K562 (cell line): ENCODE measurements around the gene LATS2. TPM values are rescaled to one million over a fixed set of nuclear protein-coding genes. Genes with fewer than 3 reads are reported as not detected.

Experiments
- ATAC-seq: fragments of 200-7000 bp; cut with Tn5 transposase; 3 replicates; pipeline ENCODE4 v1.9.1; 2020; ENCODE audit warnings: moderate library complexity
- BruUV-seq: library from RNA; stranded (reverse); fragments of 400-500 nt; replicated peaks from 2 replicates; lab custom pipeline; 2021; lab: Mats Ljungman, UMichigan
- CTCF ChIA-PET: fragments of 300-600 bp; formaldehyde crosslinking; extraction: SDS; loops from one replicate; lab custom pipeline; 2021; ENCODE audit warnings: low intra/inter-chr PET ratio; lab: Yijun Ruan, JAX
- POLR2A ChIA-PET: fragments of 300-600, 350-650 bp; sonication (Branson Sonifier 250); formaldehyde crosslinking; extraction: SDS; loops from one replicate; lab custom pipeline; 2021; ENCODE audit warnings: antibody characterized with exemption, inconsistent platforms; lab: Yijun Ruan, JAX
- DNase-seq, 4 experiments: peaks; one replicate each; pipeline versions ENCODE4 v3.0.0 to v3.0.0-alpha.2; 2011 to 2018; ENCODE audit warnings: low spot score in 3 of 4, mixed read lengths in 3 of 4; ENCODE audit errors: extremely low read depth in 1 of 4
- FAIRE-seq: peaks from 2 replicates; lab custom pipeline; 2011; peaks lifted over from hg19 to GRCh38; lab: Jason Lieb, UNC
- H2AFZ ChIP-seq: 2 replicates; pipeline ENCODE4 v1.6.0; 2011; ENCODE audit warnings: low read depth, low read length, control low read depth, inconsistent platforms
- H3K27ac ChIP-seq: fragments of 200-600 bp; 3 replicates; pipeline ENCODE4 v1.8.0; 2011; ENCODE audit warnings: low read depth, mild to moderate bottlenecking, control low read depth, inconsistent platforms, low read length, moderate library complexity, mixed read lengths; ENCODE audit errors: extremely low read depth
- H3K27me3 ChIP-seq, 2 experiments: fragments of 300-600 bp in 1 of 2; 2 replicates in 1 of 2; 3 replicates in 1 of 2; pipeline versions ENCODE4 v1.6.0 to v1.8.0; 2011; ENCODE audit warnings: inconsistent platforms in 2 of 2, low read length in 2 of 2, mild to moderate bottlenecking in 1 of 2, mixed read lengths in 1 of 2, moderate library complexity in 1 of 2; ENCODE audit not compliant: control insufficient read depth in 2 of 2, insufficient read depth in 2 of 2
- H3K36me3 ChIP-seq: fragments of 300-600 bp; 3 replicates; pipeline ENCODE4 v1.8.0; 2011; ENCODE audit warnings: mild to moderate bottlenecking, low read length, inconsistent platforms; ENCODE audit not compliant: control insufficient read depth, insufficient read depth
- H3K4me1 ChIP-seq, 2 experiments: fragments of 200-600 bp in 1 of 2; replicated peaks in 1 of 2; 2 replicates in 1 of 2; 3 replicates in 1 of 2; pipeline versions ENCODE4 v1.5.1 to v1.8.0; 2011; ENCODE audit warnings: inconsistent platforms in 2 of 2, low read length in 2 of 2, mild to moderate bottlenecking in 1 of 2, mixed read lengths in 1 of 2, moderate library complexity in 1 of 2; ENCODE audit not compliant: control insufficient read depth in 2 of 2, insufficient read depth in 2 of 2
- H3K4me2 ChIP-seq: 2 replicates; pipeline ENCODE4 v1.6.1; 2011; ENCODE audit warnings: low read length, control low read depth, inconsistent platforms, mixed read lengths; ENCODE audit not compliant: insufficient read depth
- H3K4me3 ChIP-seq: fragments of 200-600 bp; sonication (generic), shearing (Covaris generic); 2 replicates; pipeline ENCODE4 v1.5.1; 2016; ENCODE audit warnings: control low read depth, inconsistent platforms
- H3K79me2 ChIP-seq: fragments of 200-600 bp; 3 replicates; pipeline ENCODE4 v1.8.0; 2011; ENCODE audit warnings: low read length, inconsistent platforms; ENCODE audit not compliant: control insufficient read depth, insufficient read depth
- H3K9ac ChIP-seq, 2 experiments: 2 replicates each; pipeline versions ENCODE4 v1.6.0 to v1.6.1; 2011; ENCODE audit warnings: low read depth in 2 of 2, low read length in 2 of 2, control low read depth in 1 of 2, inconsistent platforms in 1 of 2, mild to moderate bottlenecking in 1 of 2, mixed read lengths in 1 of 2; ENCODE audit not compliant: insufficient read depth in 1 of 2
- H3K9me1 ChIP-seq: one replicate; pipeline ENCODE4 v1.6.0; 2011; ENCODE audit warnings: inconsistent platforms, mild to moderate bottlenecking, low read length, moderate library complexity; ENCODE audit not compliant: control insufficient read depth, insufficient read depth
- H3K9me3 ChIP-seq: replicated peaks from 2 replicates; pipeline ENCODE4 v1.5.1; 2011; ENCODE audit warnings: low read depth, low read length, inconsistent platforms; ENCODE audit not compliant: control insufficient read depth, insufficient read depth
- H4K20me1 ChIP-seq: replicated peaks from 2 replicates; pipeline ENCODE4 v1.6.1; 2011; ENCODE audit warnings: low read length, inconsistent platforms, mixed read lengths; ENCODE audit not compliant: control insufficient read depth, insufficient read depth
- FOXK1 ChIP-seq: sonication (generic); formaldehyde crosslinking; IDR thresholded peaks from 2 replicates; pipeline ENCODE4 v1.8.0; 2022; ENCODE audit warnings: missing genetic modification reagents, mild to moderate bottlenecking, borderline replicate concordance
- MCM3 ChIP-seq: fragments of 450-650 bp; IDR thresholded peaks from 2 replicates; pipeline ENCODE4 v1.6.1; 2016
- MYC ChIP-seq, 2 experiments: fragments of 250-450 bp in 1 of 2; sonication (Bioruptor Pico) in 1 of 2; IDR thresholded peaks; 2 replicates each; pipeline versions ENCODE4 v1.5.1 to v1.6.1; 2012 to 2021; ENCODE audit warnings: low read depth in 2 of 2, borderline replicate concordance in 1 of 2, improper control_type of control experiment in 1 of 2, low read length in 1 of 2, mild to moderate bottlenecking in 1 of 2, moderate library complexity in 1 of 2
- POLR2AphosphoS5 ChIP-seq: IDR thresholded peaks from 2 replicates; pipeline ENCODE4 v1.6.1; 2011; ENCODE audit warnings: mild to moderate bottlenecking, low read depth, low read length, moderate library complexity; ENCODE audit not compliant: control insufficient read depth, insufficient read depth
- RFX1 ChIP-seq: fragments of 450-650 bp; IDR thresholded peaks from 2 replicates; pipeline ENCODE4 v1.6.1; 2016; ENCODE audit warnings: mild to moderate bottlenecking, moderate library complexity
- TEAD1 ChIP-seq, 2 experiments: fragments of 450-650 bp in 1 of 2; sonication (generic) in 1 of 2; formaldehyde crosslinking; IDR thresholded peaks; 2 replicates each; pipeline versions ENCODE4 v1.4.0 to v1.8.0; 2020 to 2022; ENCODE audit warnings: mild to moderate bottlenecking in 2 of 2, missing genetic modification reagents in 1 of 2
- ZC3H8 ChIP-seq: fragments of 450-650 bp; IDR thresholded peaks from 2 replicates; pipeline ENCODE4 v1.6.1; 2017
- ZNF165 ChIP-seq: fragments of 250-450 bp; sonication (Bioruptor Pico); IDR thresholded peaks from 2 replicates; pipeline ENCODE4 v1.4.0; 2020; ENCODE audit warnings: borderline replicate concordance
- ZNF586 ChIP-seq: fragments of 450-650 bp; formaldehyde crosslinking; conservative IDR thresholded peaks from 2 replicates; pipeline ENCODE4 v1.4.0; 2020; ENCODE audit warnings: mild to moderate bottlenecking, moderate library complexity
- WGBS: fragments of 100-300 bp; shearing (Covaris generic); methylation state at CpG from one replicate; pipeline ENCODE4 v1.1.6; 2016; ENCODE audit warnings: low coverage, mixed read lengths; ENCODE audit not compliant: insufficient coverage; ENCODE audit errors: missing lambda C conversion rate; 5-methylcytosine and 5-hydroxymethylcytosine counted together
- in situ Hi-C: fragments of 300-500 bp; cut with MboI; formaldehyde crosslinking; loops from 4 replicates; pipeline ENCODE4 v1.15.0; 2018; ENCODE audit warnings: inconsistent platforms, mixed read lengths
- intact Hi-C: fragments of 100-400 bp; cut with micrococcal nuclease; formaldehyde crosslinking; loops from 2 replicates; pipeline ENCODE4 v1.14.2; 2022
- polyA plus RNA-seq, 8 experiments: library from polyadenylated mRNA; depleted of rRNA in 4 of 8; stranded (reverse) in 5 of 8; unstranded in 3 of 8; fragments of >200 nt; fragmentation: Nextera tagmentation in 2 of 8; fragmentation: Illumina TruSeq in 1 of 8; extraction: Ambion mirVana in 2 of 8; extraction: Trizol in 1 of 8; gene quantifications; 2 replicates each; pipeline versions ENCODE4 v1.2.1 to v1.2.3, GENCODE V29; 2011 to 2014; ENCODE audit warnings: inconsistent platforms in 1 of 8, missing spikeins in 1 of 8
- total RNA-seq, 7 experiments: library from RNA; depleted of rRNA in 6 of 7; stranded (reverse); fragments of >200 nt in 6 of 7; fragmentation: Illumina TruSeq in 2 of 7; extraction: Trizol in 2 of 7; gene quantifications; 2 replicates each; pipeline versions ENCODE4 v1.2.1 to v1.2.3, GENCODE V29; 2011 to 2021; ENCODE audit warnings: low replicate concordance in 1 of 7
- TF ChIP-seq, protein P1 (sequence below), 3 experiments: IDR thresholded peaks in 2 of 3; conservative IDR thresholded peaks in 1 of 3; 2 replicates each; pipeline ENCODE4 v1.5.1; 2011 to 2012; ENCODE audit warnings: low read length in 3 of 3, mild to moderate bottlenecking in 3 of 3, control low read depth in 2 of 3, improper control_type of control experiment in 1 of 3, inconsistent platforms in 1 of 3, low read depth in 1 of 3, mixed read lengths in 1 of 3, moderate library complexity in 1 of 3; ENCODE audit not compliant: insufficient read depth in 2 of 3
- TF ChIP-seq, protein P2 (sequence below): fragments of 200-800 bp; sonication (Bioruptor generic); IDR thresholded peaks from 2 replicates; pipeline ENCODE4 v1.6.1; 2017; ENCODE audit warnings: missing genetic modification characterization, missing compliant biosample characterization
- TF ChIP-seq, protein P3 (sequence below): sonication (generic); formaldehyde crosslinking; IDR thresholded peaks from 2 replicates; pipeline ENCODE4 v1.9.0; 2022; ENCODE audit warnings: mild to moderate bottlenecking, missing genetic modification reagents
- TF ChIP-seq, protein P4 (sequence below): fragments of 250-450 bp; sonication (Bioruptor Pico); IDR thresholded peaks from 2 replicates; pipeline ENCODE4 v1.8.0; 2021; ENCODE audit warnings: moderate library complexity, mild to moderate bottlenecking, inconsistent platforms
- TF ChIP-seq, protein P5 (sequence below): fragments of 250-450 bp; sonication (Bioruptor Pico); IDR thresholded peaks from 2 replicates; pipeline ENCODE4 v1.4.0; 2020; ENCODE audit warnings: mild to moderate bottlenecking, moderate library complexity

The LATS2 gene
- total and polyA plus RNA-seq, 9 of the 15 experiments (the other 6 are each of a cell fraction or from before 2014, with no cell fraction given): 0.18 to 3.7 (median 0.76) TPM

DNA sequence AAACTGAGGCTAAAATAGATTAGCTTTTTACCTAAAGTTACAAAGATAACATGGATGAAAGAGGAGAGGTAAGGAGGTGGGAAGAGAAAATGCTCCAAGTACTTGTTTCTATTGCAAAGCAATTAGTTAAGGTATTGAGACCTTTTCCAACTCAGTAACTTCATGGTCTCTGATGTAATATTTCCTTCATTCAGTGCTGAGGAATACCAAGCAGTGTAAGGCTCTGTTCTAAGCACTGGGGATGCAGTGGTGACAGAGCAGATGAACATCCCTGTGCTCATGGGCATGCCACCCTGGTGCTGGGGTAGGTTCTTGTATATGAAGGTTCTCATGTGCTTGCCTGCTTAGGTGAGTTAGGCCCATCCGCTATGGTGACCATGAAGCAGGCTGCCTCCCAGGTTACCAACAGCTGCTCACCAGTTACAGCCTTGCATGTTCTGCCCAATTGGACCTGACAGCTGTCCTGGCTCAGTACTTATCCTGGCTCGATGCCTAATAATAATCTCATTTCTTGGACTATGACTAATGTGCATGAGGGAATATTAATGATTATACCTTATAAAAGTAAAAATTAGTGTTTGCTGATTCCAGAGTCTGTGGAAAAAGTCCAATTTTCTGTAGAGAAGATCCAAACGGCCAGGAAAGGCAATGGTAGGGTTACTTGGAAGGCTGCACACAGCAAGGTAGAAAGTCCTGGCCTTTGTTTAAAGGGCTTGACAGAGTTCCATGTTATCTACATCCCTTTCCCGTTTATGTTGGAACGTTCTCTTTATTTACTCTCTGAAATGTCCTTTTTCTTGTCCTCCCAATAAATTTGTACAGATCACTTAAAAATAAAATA lies 48.3 kb downstream of the LATS2 start:
- intact Hi-C loops: no loop called here
- H3K4me1 ChIP-seq: peaks cover 0 to 6% of the 10 kb centered on the region in 2 experiments; a peak in 2 of 5 replicates
- H3K4me3 ChIP-seq: no peak overlapping the region
- no peaks in the 10 kb centered on the region for H3K9me3 ChIP-seq
- POLR2A ChIA-PET: no interaction called here
- no peaks in the 10 kb centered on the region for H3K9me1 ChIP-seq
- H4K20me1 ChIP-seq: no peaks in the 10 kb centered on the region
- no peak overlapping the region for H3K9ac ChIP-seq
- H3K27me3 ChIP-seq: no peaks in the 10 kb centered on the region
- 28% methylated on average over 5 of the region's 5 CpGs for WGBS
- no peak for DNase-seq
- TF ChIP-seq ZNF165 (CRISPR knock-in tag): no peak
- TF ChIP-seq MCM3: no peak
- TF ChIP-seq POLR2AphosphoS5: no peak
- TF ChIP-seq, protein P1, sequence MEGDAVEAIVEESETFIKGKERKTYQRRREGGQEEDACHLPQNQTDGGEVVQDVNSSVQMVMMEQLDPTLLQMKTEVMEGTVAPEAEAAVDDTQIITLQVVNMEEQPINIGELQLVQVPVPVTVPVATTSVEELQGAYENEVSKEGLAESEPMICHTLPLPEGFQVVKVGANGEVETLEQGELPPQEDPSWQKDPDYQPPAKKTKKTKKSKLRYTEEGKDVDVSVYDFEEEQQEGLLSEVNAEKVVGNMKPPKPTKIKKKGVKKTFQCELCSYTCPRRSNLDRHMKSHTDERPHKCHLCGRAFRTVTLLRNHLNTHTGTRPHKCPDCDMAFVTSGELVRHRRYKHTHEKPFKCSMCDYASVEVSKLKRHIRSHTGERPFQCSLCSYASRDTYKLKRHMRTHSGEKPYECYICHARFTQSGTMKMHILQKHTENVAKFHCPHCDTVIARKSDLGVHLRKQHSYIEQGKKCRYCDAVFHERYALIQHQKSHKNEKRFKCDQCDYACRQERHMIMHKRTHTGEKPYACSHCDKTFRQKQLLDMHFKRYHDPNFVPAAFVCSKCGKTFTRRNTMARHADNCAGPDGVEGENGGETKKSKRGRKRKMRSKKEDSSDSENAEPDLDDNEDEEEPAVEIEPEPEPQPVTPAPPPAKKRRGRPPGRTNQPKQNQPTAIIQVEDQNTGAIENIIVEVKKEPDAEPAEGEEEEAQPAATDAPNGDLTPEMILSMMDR (IDR thresholded peaks at IDR 0.05 in 2 of 3, conservative IDR thresholded peaks at IDR 0.05 in 1 of 3; ENCODE audit: insufficient read depth in 2 of 3, low read depth in 1 of 3, low read length in 3 of 3): no peak
- TF ChIP-seq, protein P2, sequence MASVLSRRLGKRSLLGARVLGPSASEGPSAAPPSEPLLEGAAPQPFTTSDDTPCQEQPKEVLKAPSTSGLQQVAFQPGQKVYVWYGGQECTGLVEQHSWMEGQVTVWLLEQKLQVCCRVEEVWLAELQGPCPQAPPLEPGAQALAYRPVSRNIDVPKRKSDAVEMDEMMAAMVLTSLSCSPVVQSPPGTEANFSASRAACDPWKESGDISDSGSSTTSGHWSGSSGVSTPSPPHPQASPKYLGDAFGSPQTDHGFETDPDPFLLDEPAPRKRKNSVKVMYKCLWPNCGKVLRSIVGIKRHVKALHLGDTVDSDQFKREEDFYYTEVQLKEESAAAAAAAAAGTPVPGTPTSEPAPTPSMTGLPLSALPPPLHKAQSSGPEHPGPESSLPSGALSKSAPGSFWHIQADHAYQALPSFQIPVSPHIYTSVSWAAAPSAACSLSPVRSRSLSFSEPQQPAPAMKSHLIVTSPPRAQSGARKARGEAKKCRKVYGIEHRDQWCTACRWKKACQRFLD (CRISPR knock-in tag): no peak
- TF ChIP-seq ZNF586 (CRISPR knock-in tag): no peak
- TF ChIP-seq ZC3H8: no peak
- no peak for TF ChIP-seq FOXK1 (CRISPR knock-in tag)
- TF ChIP-seq, protein P3, sequence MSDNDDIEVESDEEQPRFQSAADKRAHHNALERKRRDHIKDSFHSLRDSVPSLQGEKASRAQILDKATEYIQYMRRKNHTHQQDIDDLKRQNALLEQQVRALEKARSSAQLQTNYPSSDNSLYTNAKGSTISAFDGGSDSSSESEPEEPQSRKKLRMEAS: no peak
- TF ChIP-seq, protein P4, sequence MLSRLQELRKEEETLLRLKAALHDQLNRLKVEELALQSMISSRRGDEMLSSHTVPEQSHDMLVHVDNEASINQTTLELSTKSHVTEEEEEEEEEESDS (CRISPR knock-in tag): no peak
- no peak for TF ChIP-seq MYC (IDR thresholded peaks at IDR 0.05; ENCODE audit: low read depth, low read length)
- no peak for TF ChIP-seq MYC (CRISPR knock-in tag; IDR thresholded peaks at IDR 0.05; ENCODE audit: borderline replicate concordance, low read depth)
- no peak for TF ChIP-seq RFX1
- no peak for TF ChIP-seq TEAD1 (CRISPR knock-in tag; IDR thresholded peaks at IDR 0.05)
- TF ChIP-seq, protein P5, sequence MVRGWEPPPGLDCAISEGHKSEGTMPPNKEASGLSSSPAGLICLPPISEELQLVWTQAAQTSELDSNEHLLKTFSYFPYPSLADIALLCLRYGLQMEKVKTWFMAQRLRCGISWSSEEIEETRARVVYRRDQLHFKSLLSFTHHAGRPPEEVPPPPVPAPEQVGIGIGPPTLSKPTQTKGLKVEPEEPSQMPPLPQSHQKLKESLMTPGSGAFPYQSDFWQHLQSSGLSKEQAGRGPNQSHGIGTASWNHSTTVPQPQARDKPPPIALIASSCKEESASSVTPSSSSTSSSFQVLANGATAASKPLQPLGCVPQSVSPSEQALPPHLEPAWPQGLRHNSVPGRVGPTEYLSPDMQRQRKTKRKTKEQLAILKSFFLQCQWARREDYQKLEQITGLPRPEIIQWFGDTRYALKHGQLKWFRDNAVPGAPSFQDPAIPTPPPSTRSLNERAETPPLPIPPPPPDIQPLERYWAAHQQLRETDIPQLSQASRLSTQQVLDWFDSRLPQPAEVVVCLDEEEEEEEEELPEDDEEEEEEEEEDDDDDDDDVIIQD (CRISPR knock-in tag): no peak
- TF ChIP-seq, all 486 proteins: peak for 0
- CTCF ChIA-PET: no interaction called here
- Histone ChIP-seq H3K36me3 (no peaks in the 10 kb centered on the region), H3K4me2 (no peak overlapping the region), H3K27ac (no peak overlapping the region), H2AFZ (no peak overlapping the region), H3K79me2 (no peaks in the 10 kb centered on the region)
- no TSS peak for BruUV-seq
- no peak for ATAC-seq
- FAIRE-seq: no peak
- in situ Hi-C loops: no loop called here
